GM12878 (cell line): ENCODE data around the gene HIBCH.

Source experiments
- CEBPB ChIP-seq, 2 experiments: fragments of 150-350 bp in 1 of 2; IDR thresholded peaks; 2 replicates each; pipeline ENCODE4 v1.6.1; 2012 to 2014; ENCODE audit warnings: low read depth in 2 of 2, low read length in 2 of 2, borderline replicate concordance in 1 of 2, inconsistent platforms in 1 of 2
- CTCF ChIP-seq, 3 experiments: IDR thresholded peaks in 2 of 3; conservative IDR thresholded peaks in 1 of 3; 2 replicates each; pipeline ENCODE4 v1.5.1; 2011; ENCODE audit warnings: low read depth in 3 of 3, low read length in 3 of 3, mild to moderate bottlenecking in 3 of 3, control low read depth in 2 of 3, moderate library complexity in 2 of 3, inconsistent platforms in 1 of 3, mixed read lengths in 1 of 3; ENCODE audit not compliant: control insufficient read depth in 2 of 3, insufficient read depth in 1 of 3; ENCODE audit errors: extremely low read depth in 1 of 3
- DPF2 ChIP-seq: fragments of 450-650 bp; IDR thresholded peaks from 2 replicates; pipeline ENCODE4 v1.6.1; 2017; ENCODE audit warnings: mild to moderate bottlenecking
- EP300 ChIP-seq, 2 experiments: fragments of 150-350 bp in 1 of 2; IDR thresholded peaks; 2 replicates each; pipeline ENCODE4 v1.6.1; 2011 to 2012; ENCODE audit warnings: low read depth in 2 of 2, low read length in 2 of 2, borderline replicate concordance in 1 of 2, improper control_type of control experiment in 1 of 2, inconsistent platforms in 1 of 2; ENCODE audit not compliant: control insufficient read depth in 1 of 2
- EZH2 ChIP-seq: IDR thresholded peaks from 2 replicates; pipeline ENCODE4 v1.6.1; 2012; ENCODE audit warnings: low read depth, mild to moderate bottlenecking, control low read depth, inconsistent platforms, low read length, borderline replicate concordance; ENCODE audit not compliant: control insufficient read depth
- NR2C2 ChIP-seq: IDR thresholded peaks from 2 replicates; pipeline ENCODE4 v1.6.1; 2011; ENCODE audit warnings: borderline replicate concordance, low read depth; ENCODE audit not compliant: control insufficient read depth, insufficient read length
- POLR2A ChIP-seq: IDR thresholded peaks from 2 replicates; pipeline ENCODE4 v1.6.1; 2011; ENCODE audit warnings: low read depth, mild to moderate bottlenecking, low read length
- RBBP5 ChIP-seq: fragments of 200-600 bp; sonication (generic); conservative IDR thresholded peaks from 2 replicates; pipeline ENCODE4 v1.6.1; 2016
- RCOR1 ChIP-seq: conservative IDR thresholded peaks from 2 replicates; pipeline ENCODE4 v1.6.1; 2012; ENCODE audit warnings: low read depth, low read length, improper control_type of control experiment
- REST ChIP-seq: IDR thresholded peaks from 2 replicates; pipeline ENCODE4 v1.6.1; 2012; ENCODE audit warnings: mild to moderate bottlenecking, low read depth, low read length
- SREBF2 ChIP-seq: IDR thresholded peaks from 2 replicates; pipeline ENCODE4 v1.6.1; 2012; ENCODE audit warnings: mild to moderate bottlenecking, low read length
- YBX1 ChIP-seq: fragments of 450-650 bp; IDR thresholded peaks from 2 replicates; pipeline ENCODE4 v1.6.1; 2016; ENCODE audit warnings: antibody characterized with exemption
- TF ChIP-seq, protein P1 (sequence below): fragments of 450-650 bp; IDR thresholded peaks from 2 replicates; pipeline ENCODE4 v1.6.1; 2016; ENCODE audit warnings: mild to moderate bottlenecking

DNA sequence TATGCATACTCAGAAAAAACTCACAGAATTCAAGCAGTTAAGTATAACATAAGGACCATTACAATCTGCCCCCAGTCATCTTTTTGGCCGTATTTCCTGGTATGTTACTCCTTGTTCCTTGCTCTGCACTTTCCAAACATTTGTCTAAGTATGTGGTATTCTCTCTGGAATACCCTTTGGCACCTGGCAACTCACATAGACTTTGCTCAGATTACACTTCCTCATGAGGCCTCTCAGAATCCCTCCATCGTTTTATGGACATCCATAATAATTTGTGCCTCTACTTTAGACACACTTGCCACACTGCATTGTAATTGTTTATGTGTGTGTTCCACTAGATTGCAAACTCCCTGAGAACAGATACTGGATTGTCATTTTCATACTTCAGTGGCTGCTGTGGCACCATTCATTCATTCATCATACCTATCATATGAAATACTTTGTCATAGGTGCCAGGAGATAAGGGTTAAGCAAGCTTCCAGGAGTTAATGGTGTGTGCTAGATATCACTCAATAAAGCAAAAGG lies 84.0 kb downstream of the HIBCH start:
- TF ChIP-seq YBX1, result no peak
- TF ChIP-seq CTCF (IDR thresholded peaks at IDR 0.05 in 2 of 3, conservative IDR thresholded peaks at IDR 0.05 in 1 of 3; ENCODE audit: control insufficient read depth in 2 of 3, extremely low read depth in 1 of 3, insufficient read depth in 1 of 3, low read depth in 3 of 3, low read length in 3 of 3), result no peak
- no peak for TF ChIP-seq CEBPB (IDR thresholded peaks at IDR 0.05; ENCODE audit: borderline replicate concordance in 1 of 2, low read depth in 2 of 2, low read length in 2 of 2)
- TF ChIP-seq EP300 (IDR thresholded peaks at IDR 0.05; ENCODE audit: borderline replicate concordance in 1 of 2, control insufficient read depth in 1 of 2, low read depth in 2 of 2, low read length in 2 of 2), result no peak
- no peak for TF ChIP-seq REST
- TF ChIP-seq EZH2, result no peak
- TF ChIP-seq, protein P1, sequence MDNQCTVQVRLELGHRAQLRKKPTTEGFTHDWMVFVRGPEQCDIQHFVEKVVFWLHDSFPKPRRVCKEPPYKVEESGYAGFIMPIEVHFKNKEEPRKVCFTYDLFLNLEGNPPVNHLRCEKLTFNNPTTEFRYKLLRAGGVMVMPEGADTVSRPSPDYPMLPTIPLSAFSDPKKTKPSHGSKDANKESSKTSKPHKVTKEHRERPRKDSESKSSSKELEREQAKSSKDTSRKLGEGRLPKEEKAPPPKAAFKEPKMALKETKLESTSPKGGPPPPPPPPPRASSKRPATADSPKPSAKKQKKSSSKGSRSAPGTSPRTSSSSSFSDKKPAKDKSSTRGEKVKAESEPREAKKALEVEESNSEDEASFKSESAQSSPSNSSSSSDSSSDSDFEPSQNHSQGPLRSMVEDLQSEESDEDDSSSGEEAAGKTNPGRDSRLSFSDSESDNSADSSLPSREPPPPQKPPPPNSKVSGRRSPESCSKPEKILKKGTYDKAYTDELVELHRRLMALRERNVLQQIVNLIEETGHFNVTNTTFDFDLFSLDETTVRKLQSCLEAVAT, result no peak
- TF ChIP-seq POLR2A, result no peak
- no peak for TF ChIP-seq RCOR1
- TF ChIP-seq SREBF2, result no peak
- no peak for TF ChIP-seq DPF2
- TF ChIP-seq NR2C2, result no peak
- TF ChIP-seq RBBP5, result no peak
